GM08714 (cell line): ENCODE data around the gene PDE8B.

Experiments
- H3K4me3 ChIP-seq: fragments of 200-500 bp; sonication (Bioruptor generic); 2 replicates; pipeline ENCODE4 v1.5.1; 2014; ENCODE audit warnings: mild to moderate bottlenecking, low read length, inconsistent platforms
- ZNF274 ChIP-seq: IDR thresholded peaks from 2 replicates; pipeline ENCODE4 v1.6.1; 2012; ENCODE audit warnings: mild to moderate bottlenecking, low read depth, low read length

Gene PDE8B

DNA sequence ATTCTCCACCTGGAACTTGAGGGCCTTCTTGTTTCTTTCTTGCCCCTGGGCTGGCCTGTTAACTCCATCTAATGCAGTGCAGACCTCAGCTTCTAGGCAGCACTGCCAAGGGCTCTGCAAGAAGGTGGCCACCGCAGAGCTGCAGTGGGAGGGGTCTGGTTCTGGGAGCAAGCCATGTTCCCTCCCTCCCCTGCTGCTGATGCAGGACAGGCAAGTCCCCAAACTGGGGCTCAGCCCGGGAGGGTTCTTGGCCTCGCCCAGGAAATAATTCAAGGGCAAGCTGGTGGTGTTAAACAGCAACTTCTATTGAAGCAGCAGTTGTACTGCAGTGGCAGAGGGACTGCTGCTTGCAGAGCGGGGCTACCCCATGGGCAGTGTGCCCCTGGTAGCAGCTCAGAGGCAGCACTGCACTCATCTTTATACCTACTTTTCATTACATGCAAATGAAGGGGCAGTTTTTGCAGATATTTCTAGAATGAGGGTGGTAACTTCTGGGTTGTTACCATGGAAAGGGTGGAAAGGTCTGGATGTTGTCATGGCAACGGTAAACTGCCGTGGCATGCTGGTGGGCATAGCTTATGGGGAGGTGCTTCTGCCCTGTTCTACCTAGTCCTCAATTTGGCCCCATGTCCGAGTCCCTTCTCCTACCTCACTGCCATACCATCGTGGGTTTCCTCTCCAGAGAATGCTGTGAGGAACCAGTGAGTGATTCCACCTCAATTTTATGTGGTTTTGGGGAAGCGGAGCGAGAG, 199.6 kb downstream of the PDE8B start:
- no peak overlapping the region for H3K4me3 ChIP-seq
- no peak for TF ChIP-seq ZNF274

DNA sequence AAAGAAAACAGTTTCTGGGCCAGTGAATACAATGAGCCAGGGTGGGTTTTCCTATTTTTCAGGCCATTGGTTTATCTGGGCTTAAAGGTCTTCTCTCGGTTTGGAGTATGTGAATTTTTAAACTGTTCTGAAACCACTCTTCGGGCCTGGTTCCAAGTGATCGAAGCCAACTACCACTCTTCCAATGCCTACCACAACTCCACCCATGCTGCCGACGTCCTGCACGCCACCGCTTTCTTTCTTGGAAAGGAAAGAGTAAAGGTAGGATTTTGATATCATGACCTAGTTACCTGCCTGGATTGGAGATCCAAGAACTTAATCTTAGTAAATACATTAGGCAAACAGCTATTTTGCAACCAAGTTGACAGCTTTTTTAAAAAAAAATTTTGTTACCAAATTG, 202.6 kb downstream of the PDE8B start:
- TF ChIP-seq ZNF274: no peak
- H3K4me3 ChIP-seq: no peak overlapping the region

DNA sequence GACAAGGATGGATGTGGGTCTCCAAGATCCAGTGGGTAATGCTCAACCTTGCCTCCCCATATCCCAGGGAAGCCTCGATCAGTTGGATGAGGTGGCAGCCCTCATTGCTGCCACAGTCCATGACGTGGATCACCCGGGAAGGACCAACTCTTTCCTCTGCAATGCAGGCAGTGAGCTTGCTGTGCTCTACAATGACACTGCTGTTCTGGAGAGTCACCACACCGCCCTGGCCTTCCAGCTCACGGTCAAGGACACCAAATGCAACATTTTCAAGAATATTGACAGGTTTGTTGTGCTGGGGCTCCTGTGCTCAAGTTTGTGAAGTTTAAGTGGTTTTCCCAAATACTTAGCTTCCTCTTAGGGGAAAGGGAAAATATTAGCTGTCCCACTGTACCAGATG, 207.7 kb downstream of the PDE8B start:
- H3K4me3 ChIP-seq: no peak overlapping the region
- no peak for TF ChIP-seq ZNF274

DNA sequence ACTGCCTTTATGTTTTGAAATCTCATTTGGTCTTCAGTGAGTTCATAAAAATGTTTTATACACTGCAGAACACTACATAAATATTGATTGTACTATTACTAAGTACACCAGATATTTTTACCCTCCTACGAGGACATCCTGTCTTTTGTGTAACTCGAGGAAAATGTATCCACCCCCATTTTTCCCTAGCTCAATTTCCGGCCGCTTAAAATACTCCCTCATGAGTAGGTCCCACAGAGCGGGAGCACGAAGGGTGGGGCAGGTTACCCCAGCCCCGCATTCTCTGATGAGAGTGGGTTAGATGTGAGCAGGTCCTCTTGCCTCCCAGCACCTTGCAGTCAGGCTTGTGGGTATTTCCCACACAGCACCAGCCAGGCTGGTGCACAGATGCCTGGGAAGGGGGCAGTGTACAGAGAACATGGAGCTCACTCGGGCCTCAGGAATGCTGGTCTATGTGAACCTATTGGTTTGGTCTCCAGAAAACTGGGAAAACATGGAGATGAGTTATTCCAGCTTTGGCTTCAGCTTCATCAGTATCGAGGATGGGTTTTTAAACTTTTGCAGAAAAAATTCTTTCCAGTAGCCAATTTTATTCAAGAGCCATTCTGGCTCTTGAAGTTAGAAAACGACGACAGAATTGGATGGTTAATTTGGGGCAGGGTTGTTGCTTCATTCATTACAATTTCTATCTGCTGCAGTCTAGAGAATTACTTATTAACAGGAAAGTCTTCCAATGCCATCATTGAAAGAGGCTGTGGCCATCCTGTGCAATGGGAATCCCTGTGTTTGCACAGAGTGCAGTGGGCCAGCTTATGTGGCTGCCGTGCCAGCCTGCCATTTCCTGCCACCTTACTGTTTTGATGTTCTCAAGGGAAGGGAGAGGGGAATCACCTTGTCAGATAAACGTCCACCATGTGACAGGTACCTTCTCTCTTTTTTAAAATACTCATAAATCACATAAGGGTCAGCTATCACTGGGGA, 208.4 kb downstream of the PDE8B start:
- H3K4me3 ChIP-seq: no peak overlapping the region
- TF ChIP-seq ZNF274: no peak

DNA sequence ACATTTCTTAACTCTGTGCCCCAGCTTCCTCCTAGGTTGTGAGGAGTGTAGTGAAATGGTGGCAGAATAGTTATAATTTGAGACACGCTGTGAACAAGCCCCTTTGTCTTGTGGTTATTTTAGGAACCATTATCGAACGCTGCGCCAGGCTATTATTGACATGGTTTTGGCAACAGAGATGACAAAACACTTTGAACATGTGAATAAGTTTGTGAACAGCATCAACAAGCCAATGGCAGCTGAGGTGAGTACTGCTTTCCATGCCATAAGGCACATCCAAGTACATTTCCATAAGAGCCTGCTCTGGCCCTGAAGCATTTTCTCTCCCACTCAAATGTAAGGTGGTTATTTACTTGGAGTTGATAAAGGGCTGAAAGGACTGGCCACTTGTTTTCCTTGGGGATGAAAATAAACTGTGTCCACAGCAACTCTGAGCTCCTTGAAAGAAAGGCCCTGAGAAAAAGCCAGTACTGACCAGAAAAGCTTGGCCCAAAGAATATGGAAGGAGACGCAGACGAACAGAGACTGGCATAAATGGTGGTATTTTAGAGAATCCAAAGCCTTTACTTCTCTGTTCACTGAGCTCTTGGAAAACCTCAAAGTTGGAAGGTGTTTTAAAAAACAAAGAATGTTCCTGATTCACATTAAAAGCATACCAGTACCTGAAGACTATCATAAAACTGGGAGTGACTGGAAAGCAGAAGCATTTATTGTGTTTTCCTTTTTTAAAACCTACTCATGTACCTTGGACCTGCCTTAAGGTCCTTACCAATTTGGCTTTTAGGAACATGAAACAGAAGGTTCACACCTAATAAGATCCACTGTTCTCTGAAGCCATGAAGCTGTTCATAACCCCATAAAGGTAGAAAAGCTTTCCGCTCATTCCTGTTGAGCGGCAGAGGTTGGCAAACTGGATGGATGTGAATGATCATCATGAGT, 209.4 kb downstream of the PDE8B start:
- no peak for TF ChIP-seq ZNF274
- H3K4me3 ChIP-seq: no peak overlapping the region

DNA sequence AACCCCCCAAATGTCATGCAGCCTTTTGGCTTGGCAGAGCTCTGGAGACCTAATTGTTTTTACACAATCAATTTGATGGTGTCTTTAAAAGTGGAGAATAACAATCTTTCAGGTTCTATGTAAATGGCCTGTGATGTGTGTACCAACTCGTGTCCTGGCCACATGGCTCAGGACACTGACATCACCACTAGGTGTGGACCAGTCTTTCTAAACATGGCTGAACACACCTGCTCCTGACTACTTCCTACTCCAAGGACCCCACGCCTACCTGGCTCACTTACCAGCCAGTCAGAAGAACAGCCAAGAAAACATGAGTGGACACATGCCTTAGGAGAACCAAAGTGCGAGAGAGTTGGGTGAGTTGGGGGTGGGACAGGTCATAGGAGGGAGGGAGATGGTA, 210.5 kb downstream of the PDE8B start:
- TF ChIP-seq ZNF274: no peak
- no peak overlapping the region for H3K4me3 ChIP-seq

DNA sequence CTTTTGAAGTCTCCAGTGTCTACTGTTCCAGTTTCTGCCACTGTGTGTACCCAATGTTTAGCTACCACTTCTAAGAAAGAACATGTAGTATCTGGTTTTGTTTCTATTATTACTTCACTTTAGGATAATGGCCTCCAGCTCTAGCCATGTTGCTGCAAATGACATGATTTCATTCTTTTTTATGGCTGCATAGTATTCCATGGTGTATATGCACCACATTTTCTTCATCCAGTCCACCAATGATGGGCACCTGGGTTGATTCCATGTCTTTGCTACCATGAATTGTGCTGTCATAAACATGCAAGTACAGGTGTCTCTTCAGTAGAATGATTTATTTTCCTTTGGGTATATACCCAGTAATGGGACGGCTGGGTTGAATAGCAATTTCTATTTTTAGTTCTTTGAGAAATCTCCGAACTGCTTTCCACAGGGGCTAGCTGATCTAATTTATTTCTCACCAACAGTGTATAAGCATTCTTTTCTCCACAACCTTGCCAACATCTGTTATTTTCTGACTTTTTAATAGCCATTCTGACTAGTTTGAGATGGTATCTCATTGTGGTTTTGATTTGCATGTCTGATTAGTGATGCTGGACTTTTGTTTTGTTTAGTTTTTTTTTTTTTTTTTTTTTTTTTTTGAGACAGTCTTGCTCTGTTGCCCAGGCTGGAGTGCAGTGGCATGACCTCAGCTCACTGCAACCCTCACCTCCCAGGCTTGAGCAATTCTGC, 212.7 kb downstream of the PDE8B start:
- no peak for TF ChIP-seq ZNF274

DNA sequence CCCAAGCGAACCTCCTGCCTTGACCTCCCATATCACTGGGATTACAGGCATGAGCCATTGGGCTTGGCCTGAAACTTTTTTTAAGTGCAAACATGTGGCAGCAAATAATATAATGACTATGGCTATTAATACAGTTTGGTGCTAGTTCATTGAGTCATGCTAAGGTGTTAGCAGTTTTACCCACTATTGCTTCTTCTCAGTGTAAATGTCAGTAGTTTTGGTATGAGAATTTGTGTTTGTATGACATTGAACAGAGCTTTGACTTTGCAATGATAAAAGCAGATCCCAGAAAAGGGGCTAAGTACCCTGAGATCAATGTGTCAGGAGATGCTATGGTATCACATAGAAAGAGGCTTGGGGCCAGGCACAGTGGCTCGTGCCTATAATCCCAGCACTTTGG, 214.4 kb downstream of the PDE8B start:
- no peak overlapping the region for H3K4me3 ChIP-seq
- TF ChIP-seq ZNF274: no peak

More for the DNA sequence above, 212.7 kb downstream of the PDE8B start:
- no peak overlapping the region for H3K4me3 ChIP-seq

DNA sequence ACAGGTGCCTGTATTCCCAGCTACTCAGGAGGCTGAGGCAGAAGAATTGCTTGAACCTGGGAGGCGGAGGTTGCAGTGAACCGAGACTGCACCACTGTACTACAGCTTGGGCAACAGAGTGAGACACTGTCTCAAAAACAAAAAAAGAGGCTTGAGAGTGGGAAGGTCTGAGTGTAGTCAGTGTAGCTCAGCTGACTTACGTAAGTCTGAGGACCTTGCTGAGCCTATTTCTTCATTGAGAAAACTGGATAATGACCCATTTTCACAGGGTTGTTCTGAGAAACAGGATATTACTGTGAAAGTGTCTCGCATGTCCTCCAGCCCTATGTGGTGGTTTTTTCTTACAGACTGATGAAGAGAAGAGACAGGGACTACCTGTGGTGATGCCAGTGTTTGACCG, 214.9 kb downstream of the PDE8B start:
- TF ChIP-seq ZNF274: no peak
- no peak overlapping the region for H3K4me3 ChIP-seq

DNA sequence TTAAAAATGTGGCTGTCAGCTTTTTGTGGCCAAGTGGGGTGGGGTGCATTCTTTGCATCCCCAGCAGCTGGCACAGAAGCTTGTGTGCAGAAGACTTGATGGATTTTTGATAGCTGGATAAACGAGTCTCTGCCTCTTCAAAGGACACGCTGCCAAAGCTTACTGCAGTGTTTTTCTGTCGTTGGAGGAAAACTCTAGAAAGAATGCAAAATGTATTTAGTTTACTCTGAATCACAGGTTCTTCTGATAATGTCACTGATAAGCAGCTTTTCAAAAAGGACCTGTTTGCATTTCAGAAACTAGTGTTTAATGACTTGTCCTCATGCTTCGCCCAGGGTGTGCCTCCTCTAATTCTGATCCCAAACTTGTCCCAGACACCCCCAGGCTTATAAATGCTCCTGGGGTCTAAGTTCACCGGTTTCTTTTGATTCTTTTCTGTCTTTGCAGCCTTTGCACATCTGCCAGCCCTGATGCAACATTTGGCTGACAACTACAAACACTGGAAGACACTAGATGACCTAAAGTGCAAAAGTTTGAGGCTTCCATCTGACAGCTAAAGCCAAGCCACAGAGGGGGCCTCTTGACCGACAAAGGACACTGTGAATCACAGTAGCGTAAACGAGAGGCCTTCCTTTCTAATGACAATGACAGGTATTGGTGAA, 215.6 kb downstream of the PDE8B start:
- no peak for TF ChIP-seq ZNF274
- no peak overlapping the region for H3K4me3 ChIP-seq

DNA sequence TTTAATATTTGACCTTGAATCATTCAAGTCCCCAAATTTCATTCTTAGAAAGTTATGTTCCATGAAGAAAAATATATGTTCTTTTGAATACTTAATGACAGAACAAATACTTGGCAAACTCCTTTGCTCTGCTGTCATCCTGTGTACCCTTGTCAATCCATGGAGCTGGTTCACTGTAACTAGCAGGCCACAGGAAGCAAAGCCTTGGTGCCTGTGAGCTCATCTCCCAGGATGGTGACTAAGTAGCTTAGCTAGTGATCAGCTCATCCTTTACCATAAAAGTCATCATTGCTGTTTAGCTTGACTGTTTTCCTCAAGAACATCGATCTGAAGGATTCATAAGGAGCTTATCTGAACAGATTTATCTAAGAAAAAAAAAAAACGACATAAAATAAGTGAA, 216.2 kb downstream of the PDE8B start:
- H3K4me3 ChIP-seq: no peak overlapping the region
- TF ChIP-seq ZNF274: no peak

DNA sequence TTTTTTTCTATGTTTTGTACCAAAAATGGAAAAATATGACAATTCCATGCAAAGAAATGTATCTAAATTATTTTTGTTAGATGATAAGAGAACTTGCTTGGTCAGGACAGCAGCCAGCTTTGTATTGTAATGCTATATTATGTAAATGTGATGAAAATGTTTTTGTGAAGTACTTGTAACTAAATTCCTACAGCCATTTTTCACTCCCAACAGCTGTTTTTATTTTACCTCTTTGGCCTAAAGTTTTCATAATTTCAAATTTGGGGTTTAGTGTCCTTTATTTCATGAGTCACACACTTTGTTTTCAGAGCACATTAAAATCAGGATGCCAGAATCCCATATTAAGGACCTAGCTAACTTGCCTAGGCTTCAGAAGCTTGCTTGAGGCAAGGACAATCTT, 217.5 kb downstream of the PDE8B start:
- H3K4me3 ChIP-seq: no peak overlapping the region
- no peak for TF ChIP-seq ZNF274

DNA sequence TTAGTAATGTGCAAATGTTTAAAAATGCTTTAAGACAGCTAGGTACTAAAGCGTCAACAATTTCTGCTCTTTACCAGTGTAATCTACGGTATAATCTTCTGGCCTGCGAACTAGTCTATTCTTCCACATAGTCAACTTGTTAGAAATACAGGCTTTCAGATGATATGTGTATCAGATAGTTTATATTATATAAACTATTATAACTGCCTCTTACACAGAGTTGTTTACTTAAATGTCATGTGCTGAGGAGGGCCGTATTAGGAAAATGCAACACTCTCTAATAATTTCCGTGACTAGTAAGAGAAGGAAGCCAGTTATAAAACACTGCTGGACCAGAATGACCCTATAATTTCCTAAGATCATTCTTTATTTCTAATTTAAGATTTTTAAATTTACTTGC, 218.0 kb downstream of the PDE8B start:
- no peak for TF ChIP-seq ZNF274
- no peak overlapping the region for H3K4me3 ChIP-seq
